Stimulated activated memory B cell treated with anti-CD40 and anti-IgM and Interleukin-4, amounts not matched to agents 10 μg/mL and 1 μg/mL and 100 μg/mL, for 72 hours (primary cell): Measurements from ENCODE around the gene TRAT1.
A peak's percentile ranks its signal among the peaks of the same experiment; 100 is the strongest.
"Not testable (repeated sequence)": the region's sequence is repeated elsewhere in the genome, so short reads cannot be mapped to it uniquely, and the experiment has no call there.

Experiments
- ATAC-seq: fragments of 150-1000 bp; cut with Tn5 transposase; 2 replicates; pipeline ENCODE4 v1.10.0; 2021
- H3K27ac Mint-ChIP-seq: one replicate; pipeline ENCODE4 v1.8.0; 2022; ENCODE audit warnings: mild to moderate bottlenecking, mixed read lengths
- H3K27me3 Mint-ChIP-seq: one replicate; pipeline ENCODE4 v1.8.0; 2022; ENCODE audit warnings: mixed read lengths
- H3K36me3 Mint-ChIP-seq: one replicate; pipeline ENCODE4 v1.8.0; 2022; ENCODE audit warnings: mixed read lengths
- H3K4me1 Mint-ChIP-seq: one replicate; pipeline ENCODE4 v1.8.0; 2022; ENCODE audit warnings: mixed read lengths
- H3K4me3 Mint-ChIP-seq: one replicate; pipeline ENCODE4 v1.8.0; 2022; ENCODE audit warnings: mild to moderate bottlenecking, moderate library complexity, mixed read lengths
- H3K9me3 Mint-ChIP-seq: one replicate; pipeline ENCODE4 v1.8.0; 2022; ENCODE audit warnings: mixed read lengths

Gene TRAT1

GRCh38 chr3:108822123-108822897 is at the start of gene TRAT1:
Gene TRAT1, plus strand, starts transcription at chr3:108822786. Its CDS starts 142 bp downstream, at chr3:108822928.
- Mint-ChIP-seq H3K4me1 (peaks cover 6% of the 10 kb centered on the region), H3K27ac (no peak within 1 kb of the TSS), H3K36me3 (no peaks in the 10 kb centered on the region), H3K4me3 (no peak within 1 kb of the TSS), H3K27me3 (no peaks in the 10 kb centered on the region), H3K9me3 (no peaks in the 10 kb centered on the region)
- no peak for ATAC-seq

GRCh38 chr3:108775649-108776048 is 46.9 kb upstream of the TRAT1 start:
- Mint-ChIP-seq H3K4me1 (no peaks in the 10 kb centered on the region), H3K4me3 (no peak overlapping the region), H3K27ac (no peak overlapping the region), H3K27me3 (no peaks in the 10 kb centered on the region), H3K9me3 (peaks cover 2% of the 10 kb centered on the region), H3K36me3 (no peaks in the 10 kb centered on the region)
- no peak for ATAC-seq

- no peak overlapping the region for H3K27ac Mint-ChIP-seq
- ATAC-seq: no peak
- H3K4me3 Mint-ChIP-seq: no peak overlapping the region
- no peaks in the 10 kb centered on the region for H3K4me1 Mint-ChIP-seq
- H3K9me3 Mint-ChIP-seq: no peaks in the 10 kb centered on the region
- no peaks in the 10 kb centered on the region for H3K36me3 Mint-ChIP-seq
- H3K27me3 Mint-ChIP-seq: peaks cover 8% of the 10 kb centered on the region
These were observed 43.1 kb upstream of the TRAT1 start for GRCh38 chr3:108779496-108779895.

- H3K36me3 Mint-ChIP-seq: no peaks in the 10 kb centered on the region
- no peaks in the 10 kb centered on the region for H3K9me3 Mint-ChIP-seq
- H3K4me3 Mint-ChIP-seq: no peak overlapping the region
- no peak for ATAC-seq
- H3K4me1 Mint-ChIP-seq: no peaks in the 10 kb centered on the region
- no peak overlapping the region for H3K27ac Mint-ChIP-seq
- H3K27me3 Mint-ChIP-seq: peaks cover 15% of the 10 kb centered on the region
These were observed 42.4 kb upstream of the TRAT1 start for GRCh38 chr3:108780235-108780634.

- H3K9me3 Mint-ChIP-seq: peaks cover 3% of the 10 kb centered on the region
These were observed 31.1 kb upstream of the TRAT1 start for GRCh38 chr3:108791473-108791872.

GRCh38 chr3:108804437-108804836 is 18.1 kb upstream of the TRAT1 start:
- no peak overlapping the region for H3K27ac Mint-ChIP-seq
- H3K4me1 Mint-ChIP-seq: no peaks in the 10 kb centered on the region
- H3K9me3 Mint-ChIP-seq: no peaks in the 10 kb centered on the region
- no peak overlapping the region for H3K4me3 Mint-ChIP-seq
- no peak for ATAC-seq
- no peaks in the 10 kb centered on the region for H3K36me3 Mint-ChIP-seq
- no peaks in the 10 kb centered on the region for H3K27me3 Mint-ChIP-seq

More at GRCh38 chr3:108791473-108791872, 31.1 kb upstream of the TRAT1 start:
- Mint-ChIP-seq H3K36me3 (no peaks in the 10 kb centered on the region), H3K4me3 (no peak overlapping the region), H3K4me1 (no peaks in the 10 kb centered on the region), H3K27me3 (peaks cover 1% of the 10 kb centered on the region), H3K27ac (no peak overlapping the region)
- no peak for ATAC-seq

- H3K9me3 Mint-ChIP-seq: no peaks in the 10 kb centered on the region
- no peak for ATAC-seq
- no peak overlapping the region for H3K27ac Mint-ChIP-seq
- H3K27me3 Mint-ChIP-seq: no peaks in the 10 kb centered on the region
- no peaks in the 10 kb centered on the region for H3K36me3 Mint-ChIP-seq
- H3K4me3 Mint-ChIP-seq: no peak overlapping the region
- H3K4me1 Mint-ChIP-seq: no peaks in the 10 kb centered on the region
These were observed 17.6 kb upstream of the TRAT1 start for GRCh38 chr3:108804966-108805365.

GRCh38 chr3:108806316-108806715 is 16.3 kb upstream of the TRAT1 start:
- Mint-ChIP-seq H3K4me3 (no peak overlapping the region), H3K36me3 (no peaks in the 10 kb centered on the region), H3K4me1 (no peaks in the 10 kb centered on the region), H3K9me3 (peaks cover 3% of the 10 kb centered on the region), H3K27ac (no peak overlapping the region), H3K27me3 (no peaks in the 10 kb centered on the region)
- no peak for ATAC-seq

- peak; percentile 43 for ATAC-seq
- H3K27me3 Mint-ChIP-seq: no peaks in the 10 kb centered on the region
- no peak overlapping the region for H3K27ac Mint-ChIP-seq
- no peaks in the 10 kb centered on the region for H3K36me3 Mint-ChIP-seq
- peaks cover 6% of the 10 kb centered on the region for H3K4me1 Mint-ChIP-seq
- H3K9me3 Mint-ChIP-seq: no peaks in the 10 kb centered on the region
- H3K4me3 Mint-ChIP-seq: no peak overlapping the region
These were observed 4.2 kb upstream of the TRAT1 start for GRCh38 chr3:108818404-108818803.

GRCh38 chr3:108820586-108820985 is 2.0 kb upstream of the TRAT1 start:
- H3K27ac Mint-ChIP-seq: no peak overlapping the region
- H3K36me3 Mint-ChIP-seq: no peaks in the 10 kb centered on the region
- no peaks in the 10 kb centered on the region for H3K27me3 Mint-ChIP-seq
- H3K4me3 Mint-ChIP-seq: no peak overlapping the region
- no peaks in the 10 kb centered on the region for H3K9me3 Mint-ChIP-seq
- no peak for ATAC-seq
- H3K4me1 Mint-ChIP-seq: peaks cover 6% of the 10 kb centered on the region

GRCh38 chr3:108823227-108823626 is 641 bp downstream of the TRAT1 start:
- no peaks in the 10 kb centered on the region for H3K27me3 Mint-ChIP-seq
- H3K4me3 Mint-ChIP-seq: no peak overlapping the region
- no peaks in the 10 kb centered on the region for H3K9me3 Mint-ChIP-seq
- ATAC-seq: no peak
- H3K4me1 Mint-ChIP-seq: peaks cover 6% of the 10 kb centered on the region
- H3K27ac Mint-ChIP-seq: no peak overlapping the region
- no peaks in the 10 kb centered on the region for H3K36me3 Mint-ChIP-seq

- not testable (repeated sequence) for H3K4me1 Mint-ChIP-seq, H3K27ac Mint-ChIP-seq, ATAC-seq, H3K9me3 Mint-ChIP-seq, H3K36me3 Mint-ChIP-seq, H3K27me3 Mint-ChIP-seq, H3K4me3 Mint-ChIP-seq
These were observed 1.2 kb downstream of the TRAT1 start for GRCh38 chr3:108823803-108824202.

GRCh38 chr3:108826309-108827187 is 4.0 kb downstream of the TRAT1 start:
- no peak for ATAC-seq
- Mint-ChIP-seq H3K4me3 (no peak overlapping the region), H3K4me1 (no peaks in the 10 kb centered on the region), H3K27me3 (no peaks in the 10 kb centered on the region), H3K27ac (no peak overlapping the region), H3K9me3 (no peaks in the 10 kb centered on the region), H3K36me3 (no peaks in the 10 kb centered on the region)

GRCh38 chr3:108830381-108830780 is 7.8 kb downstream of the TRAT1 start:
- Mint-ChIP-seq H3K27me3 (peaks cover 2% of the 10 kb centered on the region), H3K4me3 (no peak overlapping the region), H3K36me3 (no peaks in the 10 kb centered on the region), H3K4me1 (no peaks in the 10 kb centered on the region), H3K9me3 (no peaks in the 10 kb centered on the region), H3K27ac (no peak overlapping the region)
- ATAC-seq: no peak

GRCh38 chr3:108830991-108831614 is 8.5 kb downstream of the TRAT1 start:
- Mint-ChIP-seq H3K4me1 (no peaks in the 10 kb centered on the region), H3K27me3 (peaks cover 9% of the 10 kb centered on the region), H3K4me3 (no peak overlapping the region), H3K27ac (no peak overlapping the region), H3K9me3 (no peaks in the 10 kb centered on the region), H3K36me3 (no peaks in the 10 kb centered on the region)
- ATAC-seq: no peak
